Prostate gland (tissue), 2 donors: Measurements from ENCODE around the gene OR52W1. TPM values are rescaled to one million over a fixed set of nuclear protein-coding genes. Genes with fewer than 3 reads are reported as not detected.

ENCODE experiments used
- DNase-seq: peaks from one replicate; pipeline ENCODE4 v3.0.0-alpha.2; 2019; ENCODE audit warnings: low spot score
- H3K27ac ChIP-seq, 2 donors: fragments of 200-600 bp; sonication (generic); 2 replicates each; pipeline ENCODE4 v1.5.1; 2017 to 2019
- H3K27me3 ChIP-seq: fragments of 200-600 bp; sonication (generic); replicated peaks from 2 replicates; pipeline ENCODE4 v1.5.1; 2019; ENCODE audit not compliant: insufficient read depth
- H3K36me3 ChIP-seq, 2 donors: fragments of 200-600 bp; sonication (generic); 1 replicate in 1 of 2; 2 replicates in 1 of 2; pipeline versions ENCODE4 v1.5.1 to v1.8.1; 2017 to 2019
- H3K4me1 ChIP-seq: fragments of 200-600 bp; sonication (generic); replicated peaks from 2 replicates; pipeline ENCODE4 v1.5.1; 2019
- H3K4me3 ChIP-seq, 2 donors: fragments of 200-600 bp; sonication (generic); 2 replicates each; pipeline ENCODE4 v1.5.1; 2017 to 2019
- H3K9me3 ChIP-seq: fragments of 200-600 bp; sonication (generic); 2 replicates; pipeline ENCODE4 v1.5.1; 2017
- CTCF ChIP-seq, 4 experiments: fragments of 200-600 bp in 2 of 4; fragments of 450-650 bp in 2 of 4; sonication (generic) in 2 of 4; IDR thresholded peaks; 1 replicate in 3 of 4; 2 replicates in 1 of 4; pipeline ENCODE4 v1.5.1; 2016 to 2019; ENCODE audit warnings: antibody characterized with exemption in 4 of 4, mild to moderate bottlenecking in 2 of 4, moderate library complexity in 2 of 4
- POLR2A ChIP-seq: fragments of 450-650 bp; IDR thresholded peaks from one replicate; pipeline ENCODE4 v1.6.1; 2016; ENCODE audit warnings: antibody characterized with exemption, mild to moderate bottlenecking
- POLR2AphosphoS5 ChIP-seq: sonication (generic); formaldehyde crosslinking; IDR thresholded peaks from one replicate; pipeline ENCODE4 v1.6.1; 2017; ENCODE audit warnings: antibody characterized with exemption
- WGBS: methylation state at CpG from one replicate; pipeline ENCODE4 v1.1.5; 2018; 5-methylcytosine and 5-hydroxymethylcytosine counted together
- intact Hi-C: fragments of 100-400 bp; cut with DNase I; formaldehyde crosslinking; loops from one replicate; pipeline ENCODE4 v1.14.2; 2022
- total RNA-seq, 2 donors: library from RNA; depleted of rRNA; stranded (reverse); fragments of >200 nt; gene quantifications; one replicate each; pipeline ENCODE4 v1.1.0, GENCODE V29; 2016

OR52W1 gene
- total RNA-seq, 2 donors from 2014 or later, result not detected

- no peak for DNase-seq
- TF ChIP-seq POLR2AphosphoS5, result no peak
- TF ChIP-seq POLR2A, result no peak
- no peak for TF ChIP-seq CTCF (IDR thresholded peaks at IDR 0.05)
- intact Hi-C loops, result no loop called here
These were observed 38.8 kb downstream of the OR52W1 start for GRCh38 chr11:6237761-6238302.

GRCh38 chr11:6238902-6239301 lies 39.9 kb downstream of the OR52W1 start, which contains the start of gene CNGA4:
Gene CNGA4 (plus strand): TSS chr11:6239089. CDS start chr11:6239207, 118 bp downstream.
- Histone ChIP-seq H3K4me3 (no peak within 1 kb of the TSS), H3K9me3 (no peaks in the 10 kb centered on the region), H3K27ac (no peak within 1 kb of the TSS), H3K36me3 (no peaks in the 10 kb centered on the region), H3K4me1 (no peaks in the 10 kb centered on the region), H3K27me3 (no peaks in the 10 kb centered on the region)
- whole genome bisulfite sequencing, result 100% methylated on average over 1 of the region's 1 CpG
- no peak for DNase-seq
- TF ChIP-seq POLR2A (no peak), CTCF (IDR thresholded peaks at IDR 0.05) (no peak), POLR2AphosphoS5 (no peak)
- intact Hi-C loops, result no loop called here

More at GRCh38 chr11:6237761-6238302, 38.8 kb downstream of the OR52W1 start:
- no peaks in the 10 kb centered on the region for H3K27me3 ChIP-seq
- no peaks in the 10 kb centered on the region for H3K4me1 ChIP-seq
- H3K9me3 ChIP-seq, result no peaks in the 10 kb centered on the region
- no peak overlapping the region for H3K27ac ChIP-seq
- no peak overlapping the region for H3K4me3 ChIP-seq
- no peaks in the 10 kb centered on the region for H3K36me3 ChIP-seq
- WGBS, result 86% methylated on average over 5 of the region's 5 CpGs

GRCh38 chr11:6240139-6240538 lies 41.1 kb downstream of the OR52W1 start:
- Histone ChIP-seq H3K36me3 (no peaks in the 10 kb centered on the region), H3K9me3 (no peaks in the 10 kb centered on the region), H3K4me3 (no peak overlapping the region), H3K27me3 (no peaks in the 10 kb centered on the region), H3K27ac (no peak overlapping the region), H3K4me1 (no peaks in the 10 kb centered on the region)
- intact Hi-C loops, result no loop called here
- DNase-seq, result no peak
- TF ChIP-seq POLR2AphosphoS5, result no peak
- TF ChIP-seq CTCF (IDR thresholded peaks at IDR 0.05), result no peak
- TF ChIP-seq POLR2A, result no peak
- 98% methylated on average over 28 of the region's 28 CpGs for WGBS

- 77% methylated on average over 1 of the region's 1 CpG for WGBS
- Histone ChIP-seq H3K27ac (no peak overlapping the region), H3K4me1 (no peaks in the 10 kb centered on the region), H3K4me3 (no peak overlapping the region), H3K27me3 (no peaks in the 10 kb centered on the region), H3K36me3 (no peaks in the 10 kb centered on the region), H3K9me3 (no peaks in the 10 kb centered on the region)
- TF ChIP-seq POLR2AphosphoS5 (no peak), POLR2A (no peak), CTCF (IDR thresholded peaks at IDR 0.05) (no peak)
- no peak for DNase-seq
- intact Hi-C loops, result no loop called here
These were observed 41.8 kb downstream of the OR52W1 start for GRCh38 chr11:6240781-6241180.

GRCh38 chr11:6241316-6241715 lies 42.3 kb downstream of the OR52W1 start:
- 94% methylated on average over 7 of the region's 7 CpGs for WGBS
- no peak for TF ChIP-seq CTCF (IDR thresholded peaks at IDR 0.05)
- TF ChIP-seq POLR2A, result no peak
- no peak for TF ChIP-seq POLR2AphosphoS5
- intact Hi-C loops, result no loop called here
- no peak overlapping the region for H3K4me3 ChIP-seq
- no peak overlapping the region for H3K27ac ChIP-seq
- no peak for DNase-seq
- no peaks in the 10 kb centered on the region for H3K9me3 ChIP-seq
- H3K36me3 ChIP-seq, result no peaks in the 10 kb centered on the region
- no peaks in the 10 kb centered on the region for H3K27me3 ChIP-seq
- no peaks in the 10 kb centered on the region for H3K4me1 ChIP-seq
